Loucy (cell line): ENCODE measurements around the gene LIN28B.

ENCODE experiments used
- H2AFZ ChIP-seq: fragments of 200-600 bp; sonication (generic); 2 replicates; pipeline ENCODE4 v1.6.0; 2016; ENCODE audit warnings: antibody characterized with exemption, mild to moderate bottlenecking, low read length, moderate library complexity
- H3F3A ChIP-seq: fragments of 200-600 bp; 2 replicates; pipeline ENCODE4 v1.6.0; 2016; ENCODE audit warnings: antibody characterized with exemption, low read depth, mild to moderate bottlenecking
- H3K27me3 ChIP-seq: fragments of 200-600 bp; sonication (generic); 2 replicates; pipeline ENCODE4 v1.6.1; 2014; ENCODE audit warnings: low read length, mild to moderate bottlenecking; ENCODE audit not compliant: insufficient read depth, poor library complexity, severe bottlenecking
- H3K36me3 ChIP-seq: fragments of 200-600 bp; sonication (generic); 2 replicates; pipeline ENCODE4 v1.6.1; 2016; ENCODE audit warnings: low read length; ENCODE audit not compliant: insufficient read depth
- H3K4me1 ChIP-seq: fragments of 200-600 bp; sonication (generic); 2 replicates; pipeline ENCODE4 v1.5.1; 2014; ENCODE audit warnings: low read length, mild to moderate bottlenecking; ENCODE audit not compliant: insufficient read depth, poor library complexity, severe bottlenecking
- H3K4me2 ChIP-seq: fragments of 200-600 bp; sonication (generic); 2 replicates; pipeline ENCODE4 v1.6.0; 2014; ENCODE audit warnings: antibody characterized with exemption, low read length, low read depth, mild to moderate bottlenecking; ENCODE audit not compliant: poor library complexity, severe bottlenecking
- H3K4me3 ChIP-seq: fragments of 200-600 bp; sonication (generic); 2 replicates; pipeline ENCODE4 v1.5.1; 2014; ENCODE audit warnings: low read length, mild to moderate bottlenecking, mixed read lengths; ENCODE audit not compliant: poor library complexity, severe bottlenecking
- H3K79me2 ChIP-seq: fragments of 200-600 bp; sonication (generic); 2 replicates; pipeline ENCODE4 v1.6.1; 2014; ENCODE audit warnings: low read length; ENCODE audit not compliant: insufficient read depth
- H3K9ac ChIP-seq: fragments of 200-600 bp; sonication (generic); 2 replicates; pipeline ENCODE4 v1.6.0; 2014; ENCODE audit warnings: mild to moderate bottlenecking, low read depth, low read length, moderate library complexity; ENCODE audit not compliant: poor library complexity, severe bottlenecking
- H3K9me2 ChIP-seq: fragments of 200-600 bp; sonication (generic); replicated peaks from 2 replicates; pipeline ENCODE4 v1.6.1; 2016; ENCODE audit warnings: low read depth, low read length, mixed read lengths
- H3K9me3 ChIP-seq: fragments of 200-600 bp; sonication (generic); 2 replicates; pipeline ENCODE4 v1.6.1; 2014; ENCODE audit warnings: mild to moderate bottlenecking, antibody characterized with exemption, low read length, low read depth; ENCODE audit not compliant: insufficient read depth
- H4K20me1 ChIP-seq: fragments of 200-600 bp; sonication (generic); 2 replicates; pipeline ENCODE4 v1.6.0; 2014; ENCODE audit warnings: antibody characterized with exemption, low read length, mild to moderate bottlenecking; ENCODE audit not compliant: insufficient read depth, poor library complexity, severe bottlenecking
- CTCF ChIP-seq: fragments of 200-600 bp; sonication (generic); conservative IDR thresholded peaks from 2 replicates; pipeline ENCODE4 v1.5.1; 2014; ENCODE audit warnings: mild to moderate bottlenecking, antibody characterized with exemption, low read length
- EZH2phosphoT487 ChIP-seq: fragments of 200-600 bp; IDR thresholded peaks from 2 replicates; pipeline ENCODE4 v1.6.1; 2018; ENCODE audit warnings: antibody characterized with exemption, mild to moderate bottlenecking, moderate library complexity, borderline replicate concordance

Gene LIN28B, protein sequence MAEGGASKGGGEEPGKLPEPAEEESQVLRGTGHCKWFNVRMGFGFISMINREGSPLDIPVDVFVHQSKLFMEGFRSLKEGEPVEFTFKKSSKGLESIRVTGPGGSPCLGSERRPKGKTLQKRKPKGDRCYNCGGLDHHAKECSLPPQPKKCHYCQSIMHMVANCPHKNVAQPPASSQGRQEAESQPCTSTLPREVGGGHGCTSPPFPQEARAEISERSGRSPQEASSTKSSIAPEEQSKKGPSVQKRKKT

GRCh38 chr6:104956731-104957294 lies at the start of gene LIN28B:
TSS of gene LIN28B (plus strand) at chr6:104957107. CDS start at chr6:104957251, 144 bp downstream.
- peaks cover 41% of the 10 kb centered on the region for H3K79me2 ChIP-seq
- H3K27me3 ChIP-seq, result no peaks in the 10 kb centered on the region
- no peaks in the 10 kb centered on the region for H3F3A ChIP-seq
- H3K4me3 ChIP-seq, result peak within 1 kb of the TSS; percentile 79
- peaks cover 16% of the 10 kb centered on the region for H3K4me1 ChIP-seq
- H4K20me1 ChIP-seq, result peaks cover 14% of the 10 kb centered on the region
- H3K9me2 ChIP-seq, result no peaks in the 10 kb centered on the region
- peak within 1 kb of the TSS; percentile 80 for H3K9ac ChIP-seq
- no peaks in the 10 kb centered on the region for H3K9me3 ChIP-seq
- peak within 1 kb of the TSS; percentile 71 for H3K4me2 ChIP-seq
- peak within 1 kb of the TSS; percentile 58 for H2AFZ ChIP-seq
- H3K36me3 ChIP-seq, result no peaks in the 10 kb centered on the region
- TF ChIP-seq CTCF, result no peak
- TF ChIP-seq EZH2phosphoT487, result no peak

DNA sequence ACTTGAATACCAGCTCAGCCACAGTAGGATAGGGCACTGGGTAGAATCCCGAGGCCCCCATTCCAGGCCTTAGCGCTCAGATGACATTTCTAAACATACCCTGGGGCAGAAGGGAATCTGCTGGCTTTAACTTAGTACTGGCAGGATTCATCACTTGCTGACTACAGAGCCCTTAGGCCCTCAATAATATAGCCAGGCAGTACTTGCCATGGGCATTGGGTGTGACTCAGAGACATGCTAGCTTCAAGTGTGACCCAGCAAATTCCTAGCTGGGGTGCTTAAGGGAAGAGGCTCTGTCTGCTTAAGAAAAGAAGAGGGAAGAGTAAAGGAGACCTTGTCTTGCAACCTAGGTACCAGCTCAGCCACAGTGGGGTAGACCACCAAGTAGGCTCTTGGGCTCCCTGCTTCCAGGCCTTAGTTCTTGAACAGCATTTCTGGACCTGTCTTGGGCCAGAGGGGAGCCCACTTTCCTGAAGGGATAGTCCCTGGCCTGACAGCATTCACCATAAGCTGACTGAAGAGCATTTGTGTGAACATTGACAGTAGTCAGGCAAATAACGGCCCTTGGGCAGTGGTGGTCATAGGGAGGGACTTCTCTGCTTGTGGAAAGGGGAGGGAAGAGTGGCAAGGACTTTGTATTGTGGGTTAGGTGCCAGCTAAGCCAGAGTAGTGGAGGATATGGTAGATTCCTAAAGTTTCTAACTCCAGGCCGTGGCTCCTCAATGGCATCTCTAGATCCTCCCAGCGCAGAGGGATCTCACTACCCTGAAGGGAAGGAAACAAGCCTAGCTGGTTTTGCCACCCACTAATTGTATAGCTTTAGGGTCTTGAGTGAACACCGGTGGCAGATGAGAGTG lies 48.6 kb upstream of the LIN28B start:
- Histone ChIP-seq H2AFZ (no peak overlapping the region), H3K4me1 (no peaks in the 10 kb centered on the region), H3K9me3 (no peaks in the 10 kb centered on the region), H3K4me2 (no peak overlapping the region), H3K9me2 (no peaks in the 10 kb centered on the region), H3K27me3 (no peaks in the 10 kb centered on the region), H3F3A (no peaks in the 10 kb centered on the region), H3K36me3 (no peaks in the 10 kb centered on the region), H4K20me1 (no peaks in the 10 kb centered on the region), H3K79me2 (no peaks in the 10 kb centered on the region), H3K4me3 (no peak overlapping the region), H3K9ac (no peak overlapping the region)
- TF ChIP-seq EZH2phosphoT487 (no peak), CTCF (no peak)

- no peaks in the 10 kb centered on the region for H3K4me1 ChIP-seq
- H3K9me2 ChIP-seq, result no peaks in the 10 kb centered on the region
- no peaks in the 10 kb centered on the region for H4K20me1 ChIP-seq
- H3K4me3 ChIP-seq, result no peak overlapping the region
- no peaks in the 10 kb centered on the region for H3K36me3 ChIP-seq
- no peaks in the 10 kb centered on the region for H3K79me2 ChIP-seq
- no peaks in the 10 kb centered on the region for H3K9me3 ChIP-seq
- no peak overlapping the region for H2AFZ ChIP-seq
- H3K27me3 ChIP-seq, result no peaks in the 10 kb centered on the region
- TF ChIP-seq EZH2phosphoT487, result no peak
- no peak for TF ChIP-seq CTCF
- H3K9ac ChIP-seq, result no peak overlapping the region
- H3K4me2 ChIP-seq, result no peak overlapping the region
- no peaks in the 10 kb centered on the region for H3F3A ChIP-seq
Measured at GRCh38 chr6:104908888-104909525, 47.9 kb upstream of the LIN28B start.
